HCEC 1CT (cell line): Measurements from ENCODE around the gene CACNA2D1.

ENCODE experiments used
- DNase-seq: peaks from one replicate; pipeline ENCODE4 v3.0.0-alpha.2; 2017

Gene CACNA2D1

DNA sequence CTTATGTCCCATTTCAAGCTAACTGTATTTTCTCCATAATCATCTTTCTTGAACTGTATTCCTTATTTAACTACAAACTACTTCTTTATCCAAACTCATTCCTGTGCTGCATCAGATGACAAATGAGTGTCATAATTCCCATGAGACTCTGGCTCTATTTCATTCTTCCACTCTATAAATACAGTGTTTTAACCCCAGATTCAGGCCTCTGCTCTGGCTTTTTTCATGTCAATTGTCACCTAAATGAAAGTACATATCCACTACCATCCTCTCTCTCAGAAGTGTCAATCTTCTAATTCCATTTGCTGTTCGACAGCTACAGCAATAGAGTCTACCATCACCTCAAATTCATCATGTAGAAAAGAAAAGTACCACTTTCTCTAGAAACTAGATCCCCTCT is 172.7 kb downstream of the CACNA2D1 start:
- no peak for DNase-seq

DNA sequence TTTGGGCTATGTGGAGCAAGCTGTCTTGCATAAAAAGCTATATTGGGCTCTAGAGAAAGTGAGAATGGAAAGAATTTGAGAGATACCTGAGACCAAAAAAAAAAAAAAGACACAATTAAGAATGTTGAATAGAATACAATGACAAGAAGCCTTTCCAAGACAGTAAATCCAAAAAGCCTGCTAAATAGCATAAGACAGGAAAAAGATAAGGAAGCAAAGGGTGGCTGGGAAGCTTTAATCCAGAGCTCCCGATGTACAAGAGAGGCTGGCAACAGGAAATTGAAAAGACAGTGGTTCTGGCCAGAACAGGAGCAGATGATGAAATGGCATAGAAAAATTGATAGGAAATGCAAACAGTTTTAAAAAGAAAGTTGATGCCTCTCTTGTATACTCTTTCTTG is 174.9 kb downstream of the CACNA2D1 start:
- no peak for DNase-seq

- no peak for DNase-seq
Measured at GRCh38 chr7:82266081-82266480, 177.5 kb downstream of the CACNA2D1 start.

- no peak for DNase-seq
Measured at GRCh38 chr7:82264783-82265305, 178.7 kb downstream of the CACNA2D1 start.

DNA sequence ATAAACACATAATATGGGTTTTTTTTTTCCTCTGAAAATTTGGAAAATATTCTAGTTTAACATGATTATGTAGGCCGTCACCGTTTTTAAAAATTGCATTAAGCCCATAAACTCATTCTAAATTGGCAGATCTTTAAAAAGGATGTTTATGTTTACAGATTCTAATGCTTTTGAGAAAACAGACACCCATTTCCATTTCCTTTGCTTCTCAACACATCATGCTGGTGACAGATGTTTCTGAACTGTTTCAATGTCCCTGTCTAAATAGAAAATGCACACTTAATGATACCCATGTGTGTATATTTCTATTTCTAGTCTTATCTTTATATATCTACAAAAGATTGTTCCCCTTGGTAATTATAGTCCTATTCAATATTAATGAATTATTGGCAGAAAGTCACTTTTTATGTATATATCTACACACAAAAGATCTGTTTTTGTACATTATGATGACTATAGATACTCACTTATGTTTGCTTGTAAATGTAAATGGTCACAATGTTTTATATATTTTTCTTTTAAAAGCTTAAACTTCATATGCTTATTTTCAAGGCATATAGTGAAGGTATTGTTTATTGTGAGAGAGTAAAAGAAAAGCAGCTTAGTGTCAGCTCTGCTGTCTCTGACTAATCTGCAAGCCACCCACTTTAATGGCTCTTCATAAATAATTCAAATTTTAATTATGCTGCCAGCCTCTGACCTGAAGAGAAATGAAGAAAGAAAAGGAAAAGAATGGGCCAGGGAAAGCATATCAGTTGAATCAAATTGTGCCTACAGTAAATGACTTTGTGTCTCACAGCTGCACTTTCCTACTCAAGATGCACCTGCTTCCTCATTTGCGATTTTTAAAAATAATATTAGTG is 179.4 kb downstream of the CACNA2D1 start:
- no peak for DNase-seq

- DNase-seq: no peak
Measured at GRCh38 chr7:82258181-82258580, 185.4 kb downstream of the CACNA2D1 start.

GRCh38 chr7:82257118-82257695 is 186.4 kb downstream of the CACNA2D1 start:
- no peak for DNase-seq

- DNase-seq: no peak
Measured at GRCh38 chr7:82255706-82256105, 187.9 kb downstream of the CACNA2D1 start.

GRCh38 chr7:82250598-82250997 is 193.0 kb downstream of the CACNA2D1 start:
- no peak for DNase-seq

DNA sequence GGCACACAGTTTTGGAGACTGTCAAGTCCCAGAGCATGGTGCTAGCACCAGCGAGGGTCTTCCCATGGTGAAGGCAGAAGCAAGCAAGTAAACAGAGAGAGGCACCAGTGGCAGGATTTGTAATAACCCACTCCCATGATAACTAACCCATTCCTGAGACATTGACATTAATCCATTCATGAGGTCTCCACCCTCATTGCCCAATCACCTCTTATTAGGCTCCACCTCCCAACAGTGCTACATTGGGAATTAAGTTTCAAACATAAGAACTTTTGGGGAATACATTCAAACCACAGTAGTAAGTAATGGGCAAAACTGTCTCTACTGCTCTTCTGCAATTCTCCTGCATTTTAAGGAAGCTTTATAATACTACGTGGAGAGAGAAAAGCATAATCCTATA is 193.6 kb downstream of the CACNA2D1 start:
- DNase-seq: no peak

GRCh38 chr7:82247814-82248433 is 195.7 kb downstream of the CACNA2D1 start:
- DNase-seq: peak; percentile 52

- no peak for DNase-seq
Measured at GRCh38 chr7:82244947-82245517, 198.5 kb downstream of the CACNA2D1 start.

DNA sequence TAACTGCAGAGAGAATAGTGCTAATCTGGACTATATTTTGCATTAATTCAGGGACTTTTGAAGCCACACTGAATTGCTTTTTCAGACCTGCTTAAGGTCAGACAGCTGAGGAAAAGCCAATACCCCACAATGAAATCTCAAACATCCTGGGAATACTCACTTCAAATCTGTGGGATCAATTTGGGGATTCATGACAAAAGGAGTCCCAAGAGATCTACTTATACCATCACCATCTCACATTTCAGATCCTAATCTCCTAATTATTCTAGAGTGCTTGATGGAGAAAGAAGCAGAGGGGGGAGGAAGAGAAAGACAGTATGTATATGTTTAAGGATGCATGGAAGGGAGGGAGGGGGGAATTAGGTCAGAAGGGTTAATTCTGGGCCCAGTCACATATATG is 202.2 kb downstream of the CACNA2D1 start:
- no peak for DNase-seq

GRCh38 chr7:82235713-82236112 is 207.9 kb downstream of the CACNA2D1 start:
- peak; percentile 63 for DNase-seq

- peak; percentile 55 for DNase-seq
Measured at GRCh38 chr7:82234457-82235049, 209.0 kb downstream of the CACNA2D1 start.

DNA sequence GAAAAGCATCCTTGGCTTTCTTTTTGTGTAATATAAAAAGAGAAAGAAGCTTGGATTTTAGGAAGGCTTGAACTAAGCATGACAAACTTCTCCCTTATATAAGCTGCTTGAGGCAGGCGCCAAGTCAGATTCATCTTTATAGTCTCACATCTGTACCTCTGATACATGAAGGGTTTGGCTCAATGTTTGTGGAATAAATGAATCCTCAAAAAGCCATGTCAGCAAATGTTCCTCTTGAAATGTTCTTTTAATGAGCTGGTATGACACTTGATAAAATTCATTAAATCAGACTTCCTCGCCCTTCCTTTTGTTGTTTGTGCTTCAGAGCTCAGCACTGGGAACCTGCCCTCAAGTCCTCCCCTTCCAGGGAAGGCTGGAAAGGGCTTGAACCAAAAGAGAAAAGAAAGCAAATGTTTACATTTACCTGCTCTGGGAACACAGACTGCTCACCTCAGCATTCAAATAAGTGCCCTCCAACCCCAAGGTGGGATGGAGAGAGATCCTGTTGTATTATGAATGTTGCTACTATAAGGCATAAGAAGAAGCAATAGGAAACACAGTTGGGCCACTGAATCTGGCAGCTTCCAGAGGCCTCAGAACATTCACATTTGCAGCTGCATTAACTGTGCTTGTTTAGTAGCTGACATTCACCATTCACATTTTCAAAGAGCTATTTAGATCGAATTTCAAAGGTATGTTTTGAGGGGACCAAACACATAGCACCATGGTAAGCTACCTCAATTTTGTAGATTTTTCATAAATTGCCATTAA is 212.6 kb downstream of the CACNA2D1 start:
- DNase-seq: no peak

GRCh38 chr7:82229164-82229563 is 214.4 kb downstream of the CACNA2D1 start:
- DNase-seq: no peak

DNA sequence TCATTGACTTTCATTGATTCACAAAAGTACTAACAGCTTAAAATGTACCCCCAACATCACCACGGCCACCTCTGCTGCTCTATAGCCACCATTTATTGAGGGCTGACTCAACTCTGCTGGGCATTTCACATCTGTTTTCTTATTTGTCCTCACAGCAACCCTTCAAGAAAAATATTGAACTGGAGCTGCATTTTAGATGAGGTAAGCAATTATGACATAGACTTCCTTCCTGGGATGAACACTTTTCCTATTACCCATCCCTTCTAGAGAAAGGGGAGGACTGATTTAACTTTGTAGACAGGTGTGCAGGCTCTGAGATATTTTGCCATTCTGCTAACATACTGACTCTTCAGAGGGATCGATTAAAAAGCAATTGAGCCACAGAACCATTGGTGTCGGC is 217.4 kb downstream of the CACNA2D1 start:
- DNase-seq: no peak

DNA sequence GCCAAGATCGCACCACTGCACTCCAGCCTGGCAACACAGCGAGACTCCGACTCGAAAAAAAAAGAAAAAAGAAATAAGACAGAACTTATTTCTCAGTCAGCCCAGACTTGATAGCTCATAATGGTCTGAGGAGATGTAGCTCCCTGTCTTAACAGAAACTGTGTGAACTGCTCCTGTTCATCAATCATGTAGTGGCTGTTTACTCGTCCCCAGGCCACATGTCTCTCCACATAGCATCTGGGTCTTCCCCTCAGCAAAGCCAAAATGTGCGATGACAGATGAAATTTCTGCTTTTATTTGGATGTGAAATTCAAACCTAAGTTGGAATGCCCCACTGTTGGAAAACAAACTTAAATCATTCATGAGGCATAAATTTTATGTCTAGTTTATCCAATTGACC is 219.0 kb downstream of the CACNA2D1 start:
- no peak for DNase-seq

DNA sequence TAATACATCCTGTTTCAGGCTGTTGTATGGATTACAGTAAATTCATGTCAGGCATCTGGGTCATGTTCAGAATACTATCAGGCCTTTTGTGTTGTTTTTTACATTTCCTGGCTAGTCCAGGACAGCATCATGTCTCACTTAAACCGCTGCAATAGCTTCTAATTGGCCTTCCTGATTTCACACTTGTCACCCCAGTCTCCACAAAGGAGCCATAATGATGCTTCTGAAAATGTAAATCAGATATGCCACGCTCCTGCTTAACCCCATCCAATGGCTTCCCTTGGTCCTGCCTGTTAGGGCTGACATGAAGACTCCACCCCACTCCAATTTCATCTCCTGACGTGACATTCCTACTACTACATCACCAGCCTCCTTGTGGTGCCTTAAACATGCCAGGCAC is 220.0 kb downstream of the CACNA2D1 start:
- no peak for DNase-seq

- DNase-seq: peak; percentile 39
Measured at GRCh38 chr7:82221152-82221674, 222.4 kb downstream of the CACNA2D1 start.

- DNase-seq: no peak
Measured at GRCh38 chr7:82212466-82212865, 231.1 kb downstream of the CACNA2D1 start.
